ENCODE measurements around the gene ALDH18A1.
A peak's percentile ranks its signal among the peaks of the same experiment; 100 is the strongest.

Gene ALDH18A1

GRCh38 chr10:95574649-95575365 is 81.7 kb downstream of the ALDH18A1 start:
- no peak for DNase-seq

GRCh38 chr10:95573964-95574604 is 82.4 kb downstream of the ALDH18A1 start:
- DNase-seq = no peak

- no peak for DNase-seq
Measured at GRCh38 chr10:95573527-95573926, 83.0 kb downstream of the ALDH18A1 start.

- no peak for DNase-seq
Measured at GRCh38 chr10:95572131-95572820, 84.2 kb downstream of the ALDH18A1 start.

- DNase-seq = no peak
Measured at GRCh38 chr10:95571390-95571789, 85.1 kb downstream of the ALDH18A1 start.

- DNase-seq = no peak
Measured at GRCh38 chr10:95569368-95569767, 87.1 kb downstream of the ALDH18A1 start.

GRCh38 chr10:95567903-95568630 is 88.4 kb downstream of the ALDH18A1 start:
- no peak for DNase-seq

GRCh38 chr10:95566136-95566535 is 90.4 kb downstream of the ALDH18A1 start:
- no peak for DNase-seq

- DNase-seq = no peak
Measured at GRCh38 chr10:95565336-95565735, 91.2 kb downstream of the ALDH18A1 start.

GRCh38 chr10:95564291-95564690 is 92.2 kb downstream of the ALDH18A1 start:
- DNase-seq = no peak

- DNase-seq = no peak
Measured at GRCh38 chr10:95562341-95562965, 94.1 kb downstream of the ALDH18A1 start.

GRCh38 chr10:95561864-95562177 is 94.7 kb downstream of the ALDH18A1 start:
- no peak for DNase-seq

GRCh38 chr10:95561177-95561863 is 95.2 kb downstream of the ALDH18A1 start, which contains the start of gene SORBS1:
SORBS1 (minus strand) TSS chr10:95561371; CDS start chr10:95441135, 120,236 bp downstream.
- peak; percentile 93 to 95 for DNase-seq

GRCh38 chr10:95560278-95561176 is 96.0 kb downstream of the ALDH18A1 start:
- peak in 1 of 2 donors; percentile 48 for DNase-seq

- no peak for DNase-seq
Measured at GRCh38 chr10:95559896-95560277, 96.6 kb downstream of the ALDH18A1 start.

- DNase-seq = no peak
Measured at GRCh38 chr10:95559471-95559870, 97.0 kb downstream of the ALDH18A1 start.

- DNase-seq = no peak
Measured at GRCh38 chr10:95558593-95559320, 97.8 kb downstream of the ALDH18A1 start.

- DNase-seq = no peak
Measured at GRCh38 chr10:95556994-95557767, 99.3 kb downstream of the ALDH18A1 start.

Measured in hippocampal formation (tissue), 2 donors.